NCI-H2107 (cell line): ENCODE results near the gene DCHS1.

Experiments used
- DNase-seq: peaks from one replicate; lab custom pipeline; 2025; lab: John Stamatoyannopoulos, UW

Gene DCHS1

GRCh38 chr11:6611092-6611962 lies 44.3 kb downstream of the DCHS1 start:
- DNase-seq: no peak

DNA sequence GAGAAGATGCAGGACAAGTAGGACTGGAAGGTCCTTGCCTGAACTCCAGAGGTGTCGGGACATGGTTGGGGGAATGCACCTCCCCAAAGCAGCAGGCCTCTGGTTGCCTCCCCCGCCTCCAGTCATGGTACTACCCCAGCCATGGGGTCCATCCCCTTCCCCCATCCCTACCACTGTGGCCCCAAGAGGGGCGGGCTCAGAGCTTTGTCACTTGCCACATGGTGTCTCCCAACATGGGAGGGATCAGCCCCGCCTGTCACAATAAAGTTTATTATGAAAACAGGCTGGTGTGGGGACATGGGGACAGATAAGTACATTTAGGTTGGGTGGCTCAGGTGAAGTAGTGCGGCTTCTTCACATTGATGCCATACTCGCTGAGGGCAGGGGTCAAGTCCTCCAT lies 45.0 kb downstream of the DCHS1 start:
- DNase-seq: no peak

DNA sequence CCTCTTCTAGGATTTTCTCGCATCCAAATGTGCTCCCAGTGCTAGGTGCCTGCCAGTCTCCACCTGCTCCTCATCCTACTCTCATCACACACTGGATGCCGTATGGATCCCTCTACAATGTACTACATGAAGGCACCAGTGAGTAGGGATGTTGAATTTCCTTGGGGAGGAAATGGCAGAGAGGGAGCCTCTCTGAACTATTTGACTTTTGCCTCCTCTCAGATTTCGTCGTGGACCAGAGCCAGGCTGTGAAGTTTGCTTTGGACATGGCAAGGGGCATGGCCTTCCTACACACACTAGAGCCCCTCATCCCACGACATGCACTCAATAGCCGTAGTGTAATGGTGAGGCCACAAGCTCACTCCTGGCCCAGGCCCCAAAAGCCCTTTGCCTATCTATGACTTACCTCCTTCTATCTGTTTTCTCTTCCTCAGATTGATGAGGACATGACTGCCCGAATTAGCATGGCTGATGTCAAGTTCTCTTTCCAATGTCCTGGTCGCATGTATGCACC lies 46.0 kb downstream of the DCHS1 start:
- DNase-seq: no peak

DNA sequence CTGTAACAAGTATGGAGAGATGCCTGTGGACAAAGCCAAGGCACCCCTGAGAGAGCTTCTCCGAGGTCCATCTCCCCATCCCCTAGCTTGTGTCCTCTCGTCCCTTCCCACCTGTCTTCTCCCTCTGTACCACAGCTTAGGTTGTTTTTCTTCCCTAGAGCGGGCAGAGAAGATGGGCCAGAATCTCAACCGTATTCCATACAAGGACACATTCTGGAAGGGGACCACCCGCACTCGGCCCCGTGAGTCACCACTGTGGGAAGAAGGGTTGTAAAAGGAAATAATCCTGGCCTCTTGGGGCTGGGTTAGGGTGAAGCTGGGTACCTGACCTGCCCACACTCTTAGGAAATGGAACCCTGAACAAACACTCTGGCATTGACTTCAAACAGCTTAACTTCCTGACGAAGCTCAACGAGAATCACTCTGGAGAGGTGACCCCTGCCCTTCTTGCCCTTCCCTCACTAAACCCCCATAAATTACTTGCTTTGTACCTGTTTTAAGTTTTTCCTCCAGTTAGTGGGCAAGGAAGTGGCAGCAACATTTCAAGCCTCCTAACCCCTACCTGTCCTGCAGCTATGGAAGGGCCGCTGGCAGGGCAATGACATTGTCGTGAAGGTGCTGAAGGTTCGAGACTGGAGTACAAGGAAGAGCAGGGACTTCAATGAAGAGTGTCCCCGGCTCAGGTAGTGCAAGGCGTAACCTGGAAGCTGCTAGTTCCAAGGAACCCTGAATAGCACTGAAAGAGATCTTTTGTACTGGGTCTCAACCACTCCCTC lies 46.7 kb downstream of the DCHS1 start:
- DNase-seq: no peak

GRCh38 chr11:6608011-6608410 lies 47.6 kb downstream of the DCHS1 start:
- no peak for DNase-seq

DNA sequence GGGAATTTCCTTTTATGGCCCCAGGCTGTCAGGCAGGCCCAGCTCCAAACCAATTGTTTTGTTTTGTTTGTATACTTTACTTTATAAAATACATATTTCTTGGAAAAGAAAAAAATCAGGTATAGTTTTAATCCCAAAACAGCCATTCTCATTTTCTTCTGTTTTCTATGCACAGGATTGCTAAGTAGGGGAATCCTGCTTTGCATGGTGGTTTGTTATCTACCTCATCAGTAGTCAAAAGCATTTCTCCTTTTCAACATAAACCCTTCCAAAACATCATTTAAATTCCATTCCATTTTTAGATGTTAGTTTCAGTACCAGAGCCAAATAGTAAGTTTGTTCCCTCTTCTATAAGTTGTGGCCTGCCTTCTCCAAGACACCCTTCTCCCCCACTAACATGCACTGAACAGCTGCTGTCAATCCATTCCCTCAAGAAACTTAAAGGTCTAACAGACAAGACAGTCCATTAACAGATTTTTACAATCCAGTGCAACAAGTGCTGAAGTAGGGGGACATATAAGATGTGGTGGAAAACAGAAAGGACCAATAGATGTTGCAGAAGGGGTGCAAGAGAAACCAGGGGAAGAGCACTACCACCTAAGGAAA lies 48.3 kb downstream of the DCHS1 start:
- no peak for DNase-seq

DNA sequence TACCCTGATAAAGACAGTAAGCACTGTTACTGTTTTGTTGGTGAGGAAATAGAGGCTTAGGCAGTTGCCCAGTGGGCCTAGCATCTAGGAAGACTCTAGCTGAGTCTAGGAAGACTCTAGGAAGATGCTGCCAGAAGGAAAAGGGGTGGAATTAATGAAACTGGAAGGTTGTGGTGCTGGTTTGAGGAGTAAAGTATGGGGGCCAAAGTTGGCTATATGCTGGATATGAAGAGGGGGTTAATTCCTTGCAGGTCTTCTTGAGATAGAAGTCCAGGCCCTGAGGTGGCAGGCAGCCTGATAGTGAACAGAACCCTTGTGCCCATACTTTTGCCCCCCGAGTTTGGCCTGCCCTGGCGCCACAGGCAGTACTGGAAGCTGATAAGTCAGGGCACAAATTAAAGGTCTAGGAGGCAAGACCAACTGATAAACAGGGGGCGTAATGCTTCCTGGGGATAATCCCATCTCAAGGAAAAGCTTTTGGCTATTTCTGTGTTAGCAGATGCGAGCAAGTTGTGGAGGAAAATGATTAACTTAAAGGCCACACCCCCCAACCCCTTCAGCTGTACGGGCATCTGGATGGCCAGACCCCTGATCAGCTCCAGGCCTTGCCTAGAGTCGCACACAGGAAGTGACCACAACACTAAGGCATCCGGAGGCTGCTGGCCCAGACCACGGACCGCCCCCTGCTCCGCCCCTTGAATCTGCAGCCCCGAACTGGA lies 49.0 kb downstream of the DCHS1 start:
- DNase-seq: no peak

DNA sequence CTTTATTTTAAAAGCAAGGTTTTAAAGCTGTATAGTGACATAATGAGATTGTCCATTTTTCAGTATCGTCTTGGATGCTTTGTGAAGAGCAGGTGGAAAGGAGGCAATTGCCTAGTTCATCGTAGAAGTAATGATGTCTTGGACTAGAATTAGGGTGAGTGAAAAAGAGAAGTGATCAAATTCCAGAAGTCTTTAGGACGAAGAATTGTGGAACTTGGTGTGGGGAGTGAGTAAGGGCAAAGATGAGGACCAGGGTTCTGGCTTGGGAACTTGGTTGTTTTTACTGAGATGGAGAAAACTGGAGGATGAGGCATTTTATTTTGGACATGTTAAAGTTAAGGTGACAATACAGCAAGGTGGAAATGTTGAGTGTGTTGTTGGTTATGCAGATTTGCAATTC lies 50.8 kb downstream of the DCHS1 start:
- no peak for DNase-seq

GRCh38 chr11:6604081-6604626 lies 51.5 kb downstream of the DCHS1 start:
- no peak for DNase-seq

DNA sequence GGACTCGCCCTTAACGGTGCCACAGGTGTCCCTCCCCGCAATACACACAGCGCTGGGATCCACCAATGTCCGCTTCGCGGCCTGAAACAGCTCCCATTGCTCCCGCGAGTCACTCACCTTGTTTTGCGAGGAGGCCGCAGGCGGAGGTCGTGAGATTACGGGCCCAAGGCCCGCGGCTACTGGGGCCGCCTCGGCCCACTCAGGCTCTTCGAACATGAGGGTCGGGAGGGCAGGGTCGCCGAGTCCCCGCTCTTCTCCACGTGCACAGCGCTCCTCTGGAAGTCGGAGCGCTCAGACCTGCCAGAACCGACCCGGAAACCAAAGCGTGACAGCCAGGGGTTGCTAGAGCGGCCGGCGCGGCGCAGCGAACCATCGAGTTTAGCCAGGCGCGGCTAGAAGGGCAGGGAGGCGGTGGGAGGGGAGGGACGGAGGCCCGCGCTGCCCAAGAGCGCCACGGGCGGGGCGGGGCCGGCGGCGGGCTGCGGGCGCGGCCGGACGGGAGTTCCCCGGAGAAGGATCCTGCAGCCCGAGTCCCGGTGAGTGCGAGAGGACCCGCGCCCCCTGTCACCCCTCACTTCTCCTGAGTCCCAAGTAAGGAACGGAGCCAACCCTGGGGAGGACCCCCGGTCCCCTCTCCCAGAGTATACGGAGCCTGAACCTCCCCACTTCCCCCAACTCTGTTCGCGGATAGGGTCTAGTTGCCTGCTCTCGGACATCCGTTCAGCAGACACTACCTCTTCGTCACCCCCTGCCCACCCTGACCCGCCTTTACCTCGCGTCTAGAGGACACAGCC lies 52.1 kb downstream of the DCHS1 start, which contains the start of the genes ILK and RRP8:
Gene ILK (plus strand): TSS at position 488 of the 794 bp plus-strand sequence. CDS start 498 bp downstream, outside the sequence.
Gene RRP8 (minus strand): TSS at position 330 of the 794 bp plus-strand sequence. CDS start 114 bp downstream, at position 216.
- peak; percentile 77 for DNase-seq

- DNase-seq: no peak
These were observed 53.3 kb downstream of the DCHS1 start for GRCh38 chr11:6602096-6602940.

GRCh38 chr11:6601041-6601461 lies 54.6 kb downstream of the DCHS1 start:
- no peak for DNase-seq

GRCh38 chr11:6599881-6600390 lies 55.7 kb downstream of the DCHS1 start:
- no peak for DNase-seq

- DNase-seq: no peak
These were observed 56.2 kb downstream of the DCHS1 start for GRCh38 chr11:6599449-6599848.

DNA sequence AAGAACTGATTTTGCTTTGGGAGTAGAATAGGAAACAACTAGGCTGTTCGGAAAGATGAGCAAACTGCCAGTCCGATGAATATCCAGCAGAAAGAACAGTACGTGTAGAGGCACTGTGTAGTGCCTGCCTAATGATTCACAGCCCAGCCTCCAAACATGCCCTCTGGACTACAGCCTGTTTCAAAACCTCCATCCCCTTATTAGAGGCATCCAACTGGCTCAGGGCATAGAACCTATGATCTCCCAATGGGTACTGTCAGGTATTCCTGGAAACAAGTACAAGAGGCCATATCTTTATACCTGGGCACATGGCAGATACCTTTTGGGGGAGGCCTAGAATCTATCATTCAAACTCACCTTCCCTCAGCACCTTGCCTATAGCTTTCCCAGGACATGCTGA lies 57.1 kb downstream of the DCHS1 start:
- no peak for DNase-seq

GRCh38 chr11:6596239-6596877 lies 59.3 kb downstream of the DCHS1 start:
- no peak for DNase-seq

DNA sequence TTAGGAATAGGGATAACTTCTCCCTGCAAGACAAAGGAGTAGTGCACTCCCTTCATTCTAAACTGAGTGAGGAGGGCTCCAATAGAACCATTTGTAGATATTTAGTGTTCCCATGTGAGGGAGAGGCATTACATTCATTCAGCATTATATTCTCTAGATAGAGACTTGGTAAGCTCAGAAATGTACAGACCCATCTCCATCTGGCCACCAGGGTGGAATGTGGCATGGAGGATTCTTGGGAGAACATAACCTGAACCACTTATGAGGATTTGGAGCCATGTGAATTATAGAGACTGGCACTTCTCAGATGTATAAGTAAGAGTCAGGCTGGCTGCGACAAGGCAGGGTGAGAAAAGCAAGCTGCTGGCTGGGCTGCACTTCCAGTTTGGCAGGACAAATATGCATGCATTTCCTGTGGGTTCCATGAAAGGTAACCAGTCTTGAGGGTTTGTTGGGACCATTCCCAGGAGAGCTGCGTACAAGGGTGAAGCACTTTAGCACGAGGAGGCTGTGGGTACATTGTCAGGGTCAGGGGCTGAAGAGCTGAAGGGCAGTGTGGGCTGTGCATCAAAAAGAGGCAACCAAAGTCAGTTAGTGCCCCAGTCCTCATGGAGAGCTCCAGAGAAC lies 61.4 kb downstream of the DCHS1 start:
- DNase-seq: no peak

DNA sequence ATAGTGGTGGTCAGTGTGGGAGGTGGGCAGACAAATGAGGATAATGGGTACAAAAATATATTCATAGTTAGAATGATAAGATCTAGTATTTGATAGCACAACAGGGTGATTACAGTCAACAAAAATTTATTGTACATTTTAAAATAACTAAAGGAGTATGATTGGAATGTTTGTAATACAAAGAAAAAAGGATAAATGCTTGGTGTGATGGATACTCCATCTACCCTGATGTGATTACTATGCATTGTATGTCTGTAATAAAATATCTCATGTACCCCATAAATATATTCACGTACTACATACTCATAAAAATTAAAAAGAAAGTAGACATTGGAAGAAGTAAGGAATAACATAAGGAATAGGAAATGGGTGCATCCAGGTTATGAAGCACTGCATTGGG lies 67.6 kb downstream of the DCHS1 start:
- no peak for DNase-seq
